K562 treated with DMSO at 1 percent for 48 hours (cell line): Measurements from ENCODE around the gene UCN2. TPM values are rescaled to one million over a fixed set of nuclear protein-coding genes. Genes with fewer than 3 reads are reported as not detected.

Experiments
- total RNA-seq: library from RNA; unstranded; fragments of 300-600 nt; gene quantifications from 2 replicates; pipeline ENCODE4 v1.2.3, GENCODE V29; 2022; ENCODE audit warnings: low replicate concordance; ENCODE audit errors: extremely low read depth

The UCN2 gene
- not detected in 2 replicates for total RNA-seq

DNA sequence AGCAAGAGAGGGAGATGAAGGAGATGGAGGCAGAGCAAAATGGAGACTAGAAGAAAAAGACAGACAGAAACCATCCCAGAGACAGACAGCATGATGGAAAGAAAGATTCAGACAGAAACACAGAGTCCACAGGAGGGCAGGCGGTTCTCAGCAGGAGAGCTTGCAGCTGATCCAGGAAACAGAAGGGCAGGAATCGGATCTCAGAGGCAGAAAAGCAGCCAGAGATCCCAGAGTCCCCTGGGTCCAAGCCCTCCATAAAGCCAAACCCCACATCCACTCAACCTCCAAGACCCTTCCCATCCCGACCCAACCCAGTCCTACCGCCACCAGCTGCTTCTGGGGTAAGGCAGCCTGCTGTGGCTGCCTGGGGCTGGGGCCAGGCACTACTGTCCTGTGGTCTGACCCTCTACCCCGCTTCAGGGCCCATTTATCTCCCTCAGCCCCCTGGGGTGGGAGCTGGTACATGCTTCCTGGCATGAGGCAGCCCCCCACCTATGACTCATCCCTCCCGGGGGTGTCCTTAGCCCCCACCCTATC, at the start of gene UCN2:
UCN2 (minus strand) TSS at position 400 of the 537 bp plus-strand sequence. CDS start 657 bp downstream, outside the sequence.

DNA sequence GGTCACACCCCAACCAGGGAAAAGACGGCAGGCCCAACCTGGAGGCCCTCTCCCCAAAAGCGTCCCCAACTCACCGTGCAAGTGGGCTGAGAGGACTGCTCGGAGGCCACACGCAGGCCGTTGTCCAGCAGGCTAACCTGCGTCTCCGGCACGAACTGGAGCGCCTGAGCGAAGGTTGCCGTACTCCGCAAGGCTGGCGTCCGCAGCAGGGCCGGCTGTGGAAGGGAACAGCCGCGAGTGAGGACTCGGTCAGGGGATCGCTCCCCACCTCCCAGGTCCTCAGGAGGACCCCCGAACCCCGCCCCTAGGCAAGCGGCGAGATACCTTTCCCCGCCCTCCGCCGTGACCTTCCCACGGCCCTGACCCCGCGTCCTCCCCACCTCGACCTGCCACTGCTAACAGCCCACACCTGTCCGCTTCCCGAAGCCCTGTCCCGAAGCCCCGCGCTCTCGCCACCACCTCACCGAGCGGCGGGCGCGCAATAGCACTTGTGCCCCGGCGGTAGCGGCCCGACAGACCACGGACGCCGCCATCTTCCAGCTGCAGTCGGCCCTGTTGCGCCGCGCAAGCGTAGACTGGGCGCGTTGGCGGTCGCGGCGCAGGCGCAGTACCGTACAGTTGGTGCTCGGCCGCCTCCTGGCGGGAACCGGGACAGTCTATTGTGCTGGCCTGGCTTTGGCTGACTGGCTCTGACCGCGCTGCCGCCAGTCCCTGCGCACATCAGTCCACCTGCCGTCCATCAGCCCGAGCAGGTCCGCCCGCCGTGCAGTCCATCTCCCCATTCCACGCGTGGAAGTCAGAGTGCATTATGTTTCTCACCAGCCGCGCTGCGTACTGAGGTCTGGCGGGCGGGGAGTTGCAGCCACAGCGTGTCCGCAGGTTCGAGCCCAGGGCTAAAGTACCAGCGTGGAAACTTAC, 45.8 kb upstream of the UCN2 start, which contains the start of gene UQCRC1:
UQCRC1 (minus strand) TSS at position 559 of the 918 bp plus-strand sequence; CDS start at position 533, 26 bp downstream.

DNA sequence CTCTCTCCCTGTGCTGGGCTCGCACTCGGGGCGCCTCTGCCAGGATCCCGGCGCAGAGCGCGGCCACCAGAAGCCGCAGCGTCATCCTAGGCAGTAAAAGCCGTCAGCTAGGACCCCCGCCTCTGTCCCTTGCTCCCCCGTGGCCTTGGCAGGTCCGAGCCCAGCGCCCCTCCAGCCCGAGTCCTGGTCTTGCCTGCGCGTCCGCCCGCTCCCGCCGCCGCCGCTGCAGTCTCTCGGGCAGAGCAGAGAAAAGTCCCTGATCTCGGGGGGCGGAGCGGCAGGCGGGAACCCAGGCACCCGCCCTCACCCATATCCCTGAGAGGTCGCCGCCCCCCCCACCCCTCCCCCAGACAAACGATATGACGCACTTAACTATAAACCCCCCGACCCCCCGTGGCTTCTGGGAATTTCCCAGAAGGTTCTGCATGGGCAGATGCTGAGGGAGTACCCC, 31.5 kb upstream of the UCN2 start, which contains the start of gene COL7A1:
COL7A1 (minus strand) TSS at position 255 of the 451 bp plus-strand sequence; CDS start at position 85, 170 bp downstream.

DNA sequence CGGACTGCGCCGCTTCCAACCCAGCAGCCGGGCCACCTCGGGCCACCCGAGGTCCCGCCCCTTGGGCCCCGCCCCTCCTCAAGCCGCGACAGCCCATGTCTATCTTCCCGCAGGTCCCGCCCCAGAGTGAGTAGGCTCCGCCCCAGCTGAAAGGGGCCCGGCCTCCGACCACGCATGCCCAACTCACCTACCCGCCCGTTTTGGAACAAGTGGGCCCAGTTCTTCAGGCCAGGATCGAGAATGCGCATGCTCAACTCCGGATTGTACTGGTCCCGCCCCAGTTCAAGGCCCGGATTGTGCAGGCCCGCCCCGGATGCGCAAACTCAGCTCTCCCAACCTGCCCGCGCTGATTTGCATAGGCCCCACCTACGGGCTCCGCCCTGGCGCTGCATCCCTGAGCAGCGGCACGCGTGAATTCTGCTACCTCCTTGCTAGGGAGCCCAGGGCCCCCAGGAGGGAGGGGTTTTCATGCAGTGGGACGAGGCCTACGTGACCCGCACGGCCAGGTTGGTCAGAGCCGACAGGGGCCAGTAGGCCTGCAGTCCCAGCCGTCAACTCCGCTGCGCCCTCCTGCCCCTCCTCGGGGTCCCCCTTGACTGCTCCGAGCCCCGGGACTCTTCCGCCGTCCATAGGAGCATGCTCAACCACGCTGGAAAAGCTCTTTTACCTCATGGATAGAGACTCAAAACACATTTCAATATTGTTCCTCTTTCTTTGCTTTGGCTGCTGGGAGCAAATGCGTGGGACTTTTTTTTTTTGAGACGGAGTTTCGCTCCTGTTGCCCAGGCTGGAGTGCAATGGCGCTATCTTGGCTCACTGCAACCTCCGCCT, 6.6 kb downstream of the UCN2 start, which contains the start of gene PFKFB4:
PFKFB4 (minus strand) TSS at position 8 of the 831 bp plus-strand sequence. CDS start 26 bp downstream, outside the sequence.

Other genes with a start within 250 kb of the UCN2 start
- gene SPINK8, start 230.1 kb downstream of the UCN2 start, total RNA-seq, result not detected in 2 replicates
- gene FBXW12, start 191.6 kb downstream of the UCN2 start, total RNA-seq, result not detected in 2 replicates
- 67.8 TPM in 1 of 2 replicates, not detected in the other for gene PLXNB1, start 133.7 kb downstream of the UCN2 start, total RNA-seq
- not detected in 2 replicates for gene CCDC51, start 123.7 kb downstream of the UCN2 start, total RNA-seq
- gene TMA7, start 123.5 kb downstream of the UCN2 start, total RNA-seq, result not detected in 2 replicates
- not detected in 2 replicates for gene ATRIP, start 117.0 kb downstream of the UCN2 start, total RNA-seq
- not detected in 2 replicates for gene SHISA5, start 59.6 kb downstream of the UCN2 start, total RNA-seq
- not detected in 2 replicates for gene PFKFB4, start 7.0 kb downstream of the UCN2 start, total RNA-seq
- not detected in 2 replicates for gene COL7A1, start 31.5 kb upstream of the UCN2 start, total RNA-seq
- 320 and 1,261 TPM in 2 replicates for gene UQCRC1, start 45.9 kb upstream of the UCN2 start, total RNA-seq
- not detected in 2 replicates for gene TMEM89, start 58.0 kb upstream of the UCN2 start, total RNA-seq
- not detected in 2 replicates for gene SLC26A6, start 71.7 kb upstream of the UCN2 start, total RNA-seq
- not detected in 2 replicates for gene CELSR3, start 99.1 kb upstream of the UCN2 start, total RNA-seq
- gene NCKIPSD, start 122.1 kb upstream of the UCN2 start, total RNA-seq, result not detected in 2 replicates
- 289 TPM in 1 of 2 replicates, not detected in the other for gene IP6K2, start 153.4 kb upstream of the UCN2 start, total RNA-seq